ENCODE measurements around the gene SPATA6. TPM values are rescaled to one million over a fixed set of nuclear protein-coding genes. Genes with fewer than 3 reads are reported as not detected.

The SPATA6 gene
- polyA plus RNA-seq, 2 of the 4 experiments (the other 2 are of a cell fraction) = 2.3 to 3.5 TPM

- Histone ChIP-seq H3K27ac (no peak overlapping the region), H3K9me3 (no peaks in the 10 kb centered on the region), H3K4me1 (no peaks in the 10 kb centered on the region), H3K4me3 (no peak overlapping the region), H3K4me2 (no peak overlapping the region)
- no peak for ATAC-seq
- no peak for FAIRE-seq
- no peak for DNase-seq (ENCODE audit: low read depth in 1 of 2, low spot score in 1 of 2)
- WGBS (ENCODE audit: missing lambda C conversion rate) = 3% methylated on average over 4 of the region's 4 CpGs
- ChIA-PET CTCF (no interaction called here), POLR2A (no interaction called here)
- no peak for TF ChIP-seq MAX (IDR thresholded peaks at IDR 0.05)
- no peak for TF ChIP-seq E2F6 (IDR thresholded peaks at IDR 0.05; ENCODE audit: borderline replicate concordance, low read depth)
- TF ChIP-seq HOXB13 (CRISPR knock-in tag; IDR thresholded peaks at IDR 0.05; ENCODE audit: low read depth) = no peak
- TF ChIP-seq CBX8 (IDR thresholded peaks at IDR 0.05) = no peak
- TF ChIP-seq HOXB5 (CRISPR knock-in tag; IDR thresholded peaks at IDR 0.05) = no peak
- TF ChIP-seq MAZ (IDR thresholded peaks at IDR 0.05; ENCODE audit: borderline replicate concordance, low read depth, low read length) = no peak
- no peak for TF ChIP-seq KDM5A (IDR thresholded peaks at IDR 0.05)
- TF ChIP-seq ZFP36 (IDR thresholded peaks at IDR 0.05; ENCODE audit: borderline replicate concordance, partially characterized antibody) = no peak
- TF ChIP-seq EHF (CRISPR knock-in tag; IDR thresholded peaks at IDR 0.05) = no peak
- TF ChIP-seq USF2 (IDR thresholded peaks at IDR 0.05) = no peak
- no peak for TF ChIP-seq RCOR1 (IDR thresholded peaks at IDR 0.05; ENCODE audit: low read depth, low read length)
- no peak for TF ChIP-seq JUN (IDR thresholded peaks at IDR 0.05)
- TF ChIP-seq FOSL2 (IDR thresholded peaks at IDR 0.05) = no peak
- no peak for TF ChIP-seq FOSL2 (CRISPR knock-in tag; IDR thresholded peaks at IDR 0.05)
- TF ChIP-seq TP53 (CRISPR knock-in tag; IDR thresholded peaks at IDR 0.05) = no peak
- no peak for TF ChIP-seq MAFK (IDR thresholded peaks at IDR 0.05; ENCODE audit: partially characterized antibody)
- TF ChIP-seq HES2 (IDR thresholded peaks at IDR 0.05) = no peak
- TF ChIP-seq, protein P1, sequence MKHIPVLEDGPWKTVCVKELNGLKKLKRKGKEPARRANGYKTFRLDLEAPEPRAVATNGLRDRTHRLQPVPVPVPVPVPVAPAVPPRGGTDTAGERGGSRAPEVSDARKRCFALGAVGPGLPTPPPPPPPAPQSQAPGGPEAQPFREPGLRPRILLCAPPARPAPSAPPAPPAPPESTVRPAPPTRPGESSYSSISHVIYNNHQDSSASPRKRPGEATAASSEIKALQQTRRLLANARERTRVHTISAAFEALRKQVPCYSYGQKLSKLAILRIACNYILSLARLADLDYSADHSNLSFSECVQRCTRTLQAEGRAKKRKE (CRISPR knock-in tag; IDR thresholded peaks at IDR 0.05; ENCODE audit: low read depth) = no peak
- TF ChIP-seq TFCP2L1 (CRISPR knock-in tag; IDR thresholded peaks at IDR 0.05) = no peak
- no peak for TF ChIP-seq BHLHE40 (IDR thresholded peaks at IDR 0.05; ENCODE audit: low read depth, low read length)
- no peak for TF ChIP-seq POLR2A (IDR thresholded peaks at IDR 0.05; ENCODE audit: low read length)
Observed at GRCh38 chr1:48338257-48338656, 133.7 kb downstream of the SPATA6 start.

- no peaks in the 10 kb centered on the region for H3K4me1 ChIP-seq
- FAIRE-seq = no peak
- ChIA-PET POLR2A (no interaction called here), CTCF (no interaction called here)
- no peak overlapping the region for H3K27ac ChIP-seq
- TF ChIP-seq NR3C1 (IDR thresholded peaks at IDR 0.05) = no peak
- no peak for TF ChIP-seq RARB (CRISPR knock-in tag; IDR thresholded peaks at IDR 0.05)
- no peak for TF ChIP-seq EHF (CRISPR knock-in tag; IDR thresholded peaks at IDR 0.05)
- TF ChIP-seq, protein P2, sequence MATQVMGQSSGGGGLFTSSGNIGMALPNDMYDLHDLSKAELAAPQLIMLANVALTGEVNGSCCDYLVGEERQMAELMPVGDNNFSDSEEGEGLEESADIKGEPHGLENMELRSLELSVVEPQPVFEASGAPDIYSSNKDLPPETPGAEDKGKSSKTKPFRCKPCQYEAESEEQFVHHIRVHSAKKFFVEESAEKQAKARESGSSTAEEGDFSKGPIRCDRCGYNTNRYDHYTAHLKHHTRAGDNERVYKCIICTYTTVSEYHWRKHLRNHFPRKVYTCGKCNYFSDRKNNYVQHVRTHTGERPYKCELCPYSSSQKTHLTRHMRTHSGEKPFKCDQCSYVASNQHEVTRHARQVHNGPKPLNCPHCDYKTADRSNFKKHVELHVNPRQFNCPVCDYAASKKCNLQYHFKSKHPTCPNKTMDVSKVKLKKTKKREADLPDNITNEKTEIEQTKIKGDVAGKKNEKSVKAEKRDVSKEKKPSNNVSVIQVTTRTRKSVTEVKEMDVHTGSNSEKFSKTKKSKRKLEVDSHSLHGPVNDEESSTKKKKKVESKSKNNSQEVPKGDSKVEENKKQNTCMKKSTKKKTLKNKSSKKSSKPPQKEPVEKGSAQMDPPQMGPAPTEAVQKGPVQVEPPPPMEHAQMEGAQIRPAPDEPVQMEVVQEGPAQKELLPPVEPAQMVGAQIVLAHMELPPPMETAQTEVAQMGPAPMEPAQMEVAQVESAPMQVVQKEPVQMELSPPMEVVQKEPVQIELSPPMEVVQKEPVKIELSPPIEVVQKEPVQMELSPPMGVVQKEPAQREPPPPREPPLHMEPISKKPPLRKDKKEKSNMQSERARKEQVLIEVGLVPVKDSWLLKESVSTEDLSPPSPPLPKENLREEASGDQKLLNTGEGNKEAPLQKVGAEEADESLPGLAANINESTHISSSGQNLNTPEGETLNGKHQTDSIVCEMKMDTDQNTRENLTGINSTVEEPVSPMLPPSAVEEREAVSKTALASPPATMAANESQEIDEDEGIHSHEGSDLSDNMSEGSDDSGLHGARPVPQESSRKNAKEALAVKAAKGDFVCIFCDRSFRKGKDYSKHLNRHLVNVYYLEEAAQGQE (IDR thresholded peaks at IDR 0.05) = no peak
- TF ChIP-seq, protein P3, sequence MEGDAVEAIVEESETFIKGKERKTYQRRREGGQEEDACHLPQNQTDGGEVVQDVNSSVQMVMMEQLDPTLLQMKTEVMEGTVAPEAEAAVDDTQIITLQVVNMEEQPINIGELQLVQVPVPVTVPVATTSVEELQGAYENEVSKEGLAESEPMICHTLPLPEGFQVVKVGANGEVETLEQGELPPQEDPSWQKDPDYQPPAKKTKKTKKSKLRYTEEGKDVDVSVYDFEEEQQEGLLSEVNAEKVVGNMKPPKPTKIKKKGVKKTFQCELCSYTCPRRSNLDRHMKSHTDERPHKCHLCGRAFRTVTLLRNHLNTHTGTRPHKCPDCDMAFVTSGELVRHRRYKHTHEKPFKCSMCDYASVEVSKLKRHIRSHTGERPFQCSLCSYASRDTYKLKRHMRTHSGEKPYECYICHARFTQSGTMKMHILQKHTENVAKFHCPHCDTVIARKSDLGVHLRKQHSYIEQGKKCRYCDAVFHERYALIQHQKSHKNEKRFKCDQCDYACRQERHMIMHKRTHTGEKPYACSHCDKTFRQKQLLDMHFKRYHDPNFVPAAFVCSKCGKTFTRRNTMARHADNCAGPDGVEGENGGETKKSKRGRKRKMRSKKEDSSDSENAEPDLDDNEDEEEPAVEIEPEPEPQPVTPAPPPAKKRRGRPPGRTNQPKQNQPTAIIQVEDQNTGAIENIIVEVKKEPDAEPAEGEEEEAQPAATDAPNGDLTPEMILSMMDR (IDR thresholded peaks at IDR 0.05) = no peak
- TF ChIP-seq BHLHE40 (IDR thresholded peaks at IDR 0.05; ENCODE audit: low read depth, low read length) = no peak
- no peak for TF ChIP-seq CBX2 (IDR thresholded peaks at IDR 0.05; ENCODE audit: borderline replicate concordance, low read depth)
- H3K4me3 ChIP-seq = no peak overlapping the region
- no peak overlapping the region for H3K4me2 ChIP-seq
- WGBS (ENCODE audit: missing lambda C conversion rate) = 3% methylated on average over 2 of the region's 2 CpGs
- no peak for ATAC-seq
- no peak for DNase-seq (ENCODE audit: low read depth in 1 of 2, low spot score in 1 of 2)
- H3K9me3 ChIP-seq = no peaks in the 10 kb centered on the region
Observed at GRCh38 chr1:48333316-48333715, 138.7 kb downstream of the SPATA6 start.

All from A549 (cell line).